H9 (cell line): ENCODE results near the gene MYO1C. TPM values are rescaled to one million over a fixed set of nuclear protein-coding genes. Genes with fewer than 3 reads are reported as not detected.

Experiments used
- DNase-seq: peaks from one replicate; pipeline ENCODE4 v3.0.0-alpha.2; 2017
- H2AFZ ChIP-seq: one replicate; pipeline ENCODE4 v1.6.1; 2013; ENCODE audit warnings: mild to moderate bottlenecking, low read length, control low read depth, moderate library complexity
- H2AK5ac ChIP-seq: 2 replicates; pipeline ENCODE4 v1.6.1; 2013; ENCODE audit warnings: low read length, control low read depth, mixed read lengths; ENCODE audit not compliant: insufficient read length
- H2BK120ac ChIP-seq: one replicate; pipeline ENCODE4 v1.6.1; 2013; ENCODE audit warnings: low read depth, mild to moderate bottlenecking, low read length, control low read depth, inconsistent platforms; ENCODE audit not compliant: poor library complexity, severe bottlenecking
- H2BK12ac ChIP-seq: 2 replicates; pipeline ENCODE4 v1.6.1; 2013; ENCODE audit warnings: low read length, control low read depth, mixed read lengths, low read depth; ENCODE audit not compliant: insufficient read length
- H2BK15ac ChIP-seq: 2 replicates; pipeline ENCODE4 v1.6.1; 2013; ENCODE audit warnings: low read depth, low read length, control low read depth
- H2BK20ac ChIP-seq: one replicate; pipeline ENCODE4 v1.6.1; 2013; ENCODE audit warnings: low read depth, mild to moderate bottlenecking, low read length, control low read depth, inconsistent platforms; ENCODE audit not compliant: poor library complexity, severe bottlenecking
- H2BK5ac ChIP-seq: 2 replicates; pipeline ENCODE4 v1.6.1; 2013; ENCODE audit warnings: low read length, control low read depth, mixed read lengths; ENCODE audit not compliant: insufficient read length
- H3K14ac ChIP-seq: 2 replicates; pipeline ENCODE4 v1.6.1; 2013; ENCODE audit warnings: low read length, control low read depth; ENCODE audit not compliant: insufficient read depth
- H3K18ac ChIP-seq: 2 replicates; pipeline ENCODE4 v1.6.1; 2013; ENCODE audit warnings: low read depth, mild to moderate bottlenecking, mixed read lengths, low read length, control low read depth; ENCODE audit not compliant: insufficient read length
- H3K23ac ChIP-seq: 2 replicates; pipeline ENCODE4 v1.6.1; 2013; ENCODE audit warnings: low read length, control low read depth, mixed read lengths, low read depth; ENCODE audit not compliant: insufficient read length
- H3K23me2 ChIP-seq: 2 replicates; pipeline ENCODE4 v1.6.1; 2013; ENCODE audit warnings: low read depth, mild to moderate bottlenecking, mixed read lengths, low read length, control low read depth; ENCODE audit not compliant: insufficient read length, poor library complexity, severe bottlenecking
- H3K27ac ChIP-seq: 2 replicates; pipeline ENCODE4 v1.5.1; 2013; ENCODE audit warnings: low read length, control low read depth, mixed read lengths, low read depth; ENCODE audit not compliant: insufficient read length
- H3K27me3 ChIP-seq: 2 replicates; pipeline ENCODE4 v1.6.1; 2013; ENCODE audit warnings: low read length, control low read depth, inconsistent platforms; ENCODE audit not compliant: insufficient read depth
- H3K4ac ChIP-seq: 2 replicates; pipeline ENCODE4 v1.6.1; 2013; ENCODE audit warnings: low read depth, mild to moderate bottlenecking, control low read depth, inconsistent platforms, low read length, moderate library complexity
- H3K4me1 ChIP-seq: 2 replicates; pipeline ENCODE4 v1.6.1; 2013; ENCODE audit warnings: low read length, control low read depth, inconsistent platforms; ENCODE audit not compliant: insufficient read depth
- H3K4me2 ChIP-seq: 2 replicates; pipeline ENCODE4 v1.6.1; 2013; ENCODE audit warnings: low read length, control low read depth, mixed read lengths; ENCODE audit not compliant: insufficient read length, insufficient read depth
- H3K56ac ChIP-seq: 2 replicates; pipeline ENCODE4 v1.6.1; 2013; ENCODE audit warnings: low read depth, mild to moderate bottlenecking, mixed read lengths, low read length, control low read depth; ENCODE audit not compliant: insufficient read length
- H3K79me1 ChIP-seq: 2 replicates; pipeline ENCODE4 v1.6.1; 2013; ENCODE audit warnings: low read depth, mild to moderate bottlenecking, moderate library complexity, low read length, control low read depth, inconsistent platforms; ENCODE audit not compliant: insufficient read depth, poor library complexity, severe bottlenecking
- H3K79me2 ChIP-seq: 2 replicates; pipeline ENCODE4 v1.6.1; 2013; ENCODE audit warnings: low read length, control low read depth, inconsistent platforms; ENCODE audit not compliant: insufficient read depth
- H3K9ac ChIP-seq: 2 replicates; pipeline ENCODE4 v1.6.1; 2013; ENCODE audit warnings: low read length, control low read depth, mixed read lengths; ENCODE audit not compliant: insufficient read length; ENCODE audit errors: extremely low read depth
- H3K9me3 ChIP-seq: one replicate; pipeline ENCODE4 v1.6.1; 2013; ENCODE audit warnings: low read depth, low read length, inconsistent platforms; ENCODE audit not compliant: control insufficient read depth
- H3T11ph ChIP-seq: one replicate; pipeline ENCODE4 v1.6.1; 2013; ENCODE audit warnings: mild to moderate bottlenecking, low read length, control low read depth, inconsistent platforms
- H4K20me1 ChIP-seq: one replicate; pipeline ENCODE4 v1.6.1; 2013; ENCODE audit not compliant: control insufficient read depth, insufficient read length, insufficient read depth
- H4K5ac ChIP-seq: 2 replicates; pipeline ENCODE4 v1.6.1; 2013; ENCODE audit warnings: low read depth, mild to moderate bottlenecking, mixed read lengths, low read length, control low read depth; ENCODE audit not compliant: insufficient read length
- H4K8ac ChIP-seq: replicated peaks from 2 replicates; pipeline ENCODE4 v1.6.1; 2013; ENCODE audit warnings: low read length, control low read depth, mixed read lengths, low read depth; ENCODE audit not compliant: insufficient read length
- H4K91ac ChIP-seq: 2 replicates; pipeline ENCODE4 v1.6.1; 2013; ENCODE audit warnings: low read depth, mild to moderate bottlenecking, moderate library complexity, mixed read lengths, low read length, control low read depth; ENCODE audit not compliant: insufficient read length
- H3K27ac Mint-ChIP-seq, 3 experiments: 2 replicates in 2 of 3; 3 replicates in 1 of 3; pipeline ENCODE4 v1.8.0; 2020 to 2021; ENCODE audit warnings: mixed read lengths in 3 of 3, mild to moderate bottlenecking in 1 of 3, moderate library complexity in 1 of 3
- H3K27me3 Mint-ChIP-seq: 2 replicates; pipeline ENCODE4 v1.8.0; 2021; ENCODE audit warnings: low read depth, mild to moderate bottlenecking, moderate library complexity, mixed read lengths
- H3K36me3 Mint-ChIP-seq, 3 experiments: 2 replicates in 2 of 3; 3 replicates in 1 of 3; pipeline ENCODE4 v1.8.0; 2020 to 2021; ENCODE audit warnings: low read depth in 3 of 3, mixed read lengths in 3 of 3; ENCODE audit not compliant: insufficient read depth in 1 of 3
- H3K4me1 Mint-ChIP-seq, 2 experiments: 2 replicates each; pipeline ENCODE4 v1.8.0; 2020; ENCODE audit warnings: mixed read lengths in 2 of 2
- H3K4me3 Mint-ChIP-seq, 2 experiments: 2 replicates in 1 of 2; 3 replicates in 1 of 2; pipeline ENCODE4 v1.8.0; 2020 to 2021; ENCODE audit warnings: mild to moderate bottlenecking in 2 of 2, mixed read lengths in 2 of 2, moderate library complexity in 1 of 2
- H3K9me3 Mint-ChIP-seq, 2 experiments: 2 replicates in 1 of 2; 3 replicates in 1 of 2; pipeline ENCODE4 v1.8.0; 2020; ENCODE audit warnings: mild to moderate bottlenecking in 2 of 2, mixed read lengths in 2 of 2, moderate library complexity in 1 of 2
- CTCF ChIP-seq: fragments of 200-600 bp; sonication (generic); conservative IDR thresholded peaks from 3 replicates; pipeline ENCODE4 v1.8.0; 2021; ENCODE audit warnings: antibody characterized with exemption, mild to moderate bottlenecking
- WGBS: extraction: QIAGEN DNeasy Blood & Tissue Kit; methylation state at CpG from one replicate; pipeline ENCODE4 v1.1.7; 2013; ENCODE audit warnings: missing lambda C conversion rate, low lambda C conversion rate, mixed read lengths; ENCODE audit not compliant: insufficient read length; ENCODE audit errors: extremely low coverage; 5-methylcytosine and 5-hydroxymethylcytosine counted together
- total RNA-seq: library from RNA; stranded (reverse); gene quantifications from 2 replicates; pipeline ENCODE4 v1.2.1, GENCODE V29; 2021

Gene MYO1C
- total RNA-seq, 1 experiment from 2014 or later: 86.5 TPM

- H3K23ac ChIP-seq: no peak overlapping the region
- no peak overlapping the region for H3K14ac ChIP-seq
Measured at GRCh38 chr17:1442187-1442586, 50.3 kb downstream of the MYO1C start.

More at GRCh38 chr17:1442187-1442586, 50.3 kb downstream of the MYO1C start:
- Histone ChIP-seq H2BK120ac (no peak overlapping the region), H3K27me3 (no peaks in the 10 kb centered on the region), H3K4ac (no peak overlapping the region), H3K23me2 (no peaks in the 10 kb centered on the region), H4K5ac (no peak overlapping the region), H2AFZ (no peak overlapping the region), H3K4me2 (no peak overlapping the region), H3K9me3 (no peaks in the 10 kb centered on the region), H4K91ac (no peak overlapping the region), H3K27ac (no peak overlapping the region), H3K4me1 (no peaks in the 10 kb centered on the region), H2BK15ac (no peak overlapping the region), H2BK5ac (no peak overlapping the region), H2BK20ac (no peak overlapping the region), H2AK5ac (no peak overlapping the region), H3K79me1 (peaks cover 2% of the 10 kb centered on the region), H3K79me2 (peaks cover 19% of the 10 kb centered on the region; the same call in 1 of the 2 replicates), H3T11ph (no peak overlapping the region), H3K9ac (no peak overlapping the region), H2BK12ac (no peak overlapping the region), H4K8ac (no peak overlapping the region), H3K18ac (no peak overlapping the region), H3K56ac (no peak overlapping the region), H4K20me1 (no peaks in the 10 kb centered on the region)
- DNase-seq: no peak
- no CpG with 5 or more reads among the region's 4 CpGs for WGBS
- no peak overlapping the region for H3K4me3 Mint-ChIP-seq
- peaks cover 3 to 4% of the 10 kb centered on the region in 2 experiments; a peak in 3 of 4 replicates for H3K4me1 Mint-ChIP-seq
- H3K27ac Mint-ChIP-seq: no peak overlapping the region
- H3K9me3 Mint-ChIP-seq: no peaks in the 10 kb centered on the region
- peaks cover 4 to 12% (median 12%) of the 10 kb centered on the region in 3 experiments; a peak in 5 of 7 replicates for H3K36me3 Mint-ChIP-seq
- no peaks in the 10 kb centered on the region for H3K27me3 Mint-ChIP-seq
- TF ChIP-seq CTCF: no peak
